ENCODE data around the gene RRP1B. TPM values are rescaled to one million over a fixed set of nuclear protein-coding genes. Genes with fewer than 3 reads are reported as not detected.

The RRP1B gene
- total and polyA plus RNA-seq, 2 of the 13 experiments (the other 11 are each of a cell fraction or from before 2014, with no cell fraction given), result 16.3 to 46.2 TPM

- DNase-seq (ENCODE audit: low spot score) (no peak), ATAC-seq (no peak), FAIRE-seq (no peak)
- Histone ChIP-seq H3K36me3 (replicated peaks in 1 of 2; ENCODE audit: control insufficient read depth in 1 of 2, insufficient read depth in 2 of 2, low read length in 2 of 2) (no peaks in the 10 kb centered on the region), H2AFZ (ENCODE audit: low read length) (no peak overlapping the region), H3K4me1 (ENCODE audit: insufficient read depth, low read length) (no peaks in the 10 kb centered on the region), H3K79me2 (ENCODE audit: insufficient read depth, low read length) (no peaks in the 10 kb centered on the region), H3K9ac (ENCODE audit: insufficient read depth, low read depth, low read length) (no peak overlapping the region), H3K9me3 (ENCODE audit: low read length) (no peaks in the 10 kb centered on the region), H3K4me3 (replicated peaks in 1 of 3; ENCODE audit: insufficient read depth in 1 of 3, low read depth in 2 of 3, low read length in 3 of 3) (no peak overlapping the region), H3K4me2 (ENCODE audit: low read depth, low read length) (no peak overlapping the region), H3K27me3 (ENCODE audit: control insufficient read depth in 1 of 2, insufficient read depth in 2 of 2, low read length in 2 of 2) (no peaks in the 10 kb centered on the region), H3K27ac (ENCODE audit: extremely low read length, insufficient read depth, low read length) (no peak overlapping the region), H4K20me1 (ENCODE audit: insufficient read depth, low read length) (no peaks in the 10 kb centered on the region)
- TF ChIP-seq ZNF430 (CRISPR knock-in tag; IDR thresholded peaks at IDR 0.05) (no peak), BHLHE40 (IDR thresholded peaks at IDR 0.05; ENCODE audit: low read length) (no peak), PHB2 (IDR thresholded peaks at IDR 0.05; ENCODE audit: partially characterized antibody) (no peak), ZBTB46 (CRISPR knock-in tag; IDR thresholded peaks at IDR 0.05; ENCODE audit: borderline replicate concordance) (no peak), ATAD3A (CRISPR knock-in tag; IDR thresholded peaks at IDR 0.05) (no peak), HCFC1 (IDR thresholded peaks at IDR 0.05; ENCODE audit: low read depth, low read length) (no peak), ZKSCAN1 (IDR thresholded peaks at IDR 0.05; ENCODE audit: low read length) (no peak), ZNF747 (CRISPR knock-in tag; IDR thresholded peaks at IDR 0.05; ENCODE audit: borderline replicate concordance) (no peak), ZNF3 (CRISPR knock-in tag; IDR thresholded peaks at IDR 0.05) (no peak), ZNF883 (CRISPR knock-in tag; IDR thresholded peaks at IDR 0.05; ENCODE audit: not compliant biosample characterization) (no peak), ZNF891 (CRISPR knock-in tag; IDR thresholded peaks at IDR 0.05) (no peak), ZNF598 (CRISPR knock-in tag; IDR thresholded peaks at IDR 0.05; ENCODE audit: borderline replicate concordance) (no peak), ETS1 (CRISPR knock-in tag; IDR thresholded peaks at IDR 0.05) (no peak), ZNF232 (CRISPR knock-in tag; IDR thresholded peaks at IDR 0.05; ENCODE audit: borderline replicate concordance) (no peak), EP300 (IDR thresholded peaks at IDR 0.05; ENCODE audit: low read depth in 2 of 2, low read length in 2 of 2) (no peak), EP300 (CRISPR knock-in tag; IDR thresholded peaks at IDR 0.05; ENCODE audit: borderline replicate concordance) (no peak), EHMT2 (IDR thresholded peaks at IDR 0.05; ENCODE audit: borderline replicate concordance, low read depth, low read length) (no peak), ZBTB21 (CRISPR knock-in tag; IDR thresholded peaks at IDR 0.05) (no peak), HMG20B (CRISPR knock-in tag; conservative IDR thresholded peaks at IDR 0.05) (no peak), XBP1 (CRISPR knock-in tag; IDR thresholded peaks at IDR 0.05) (no peak), PAF1 (CRISPR knock-in tag; IDR thresholded peaks at IDR 0.05) (no peak)
- 89% methylated on average over 6 of the region's 6 CpGs for WGBS (ENCODE audit: low lambda C conversion rate)
- BruUV-seq (replicated peaks), result no TSS peak
- POLR2A ChIA-PET, result no interaction called here
- intact Hi-C loops (cut with micrococcal nuclease; ENCODE audit: unreplicated experiment) (no loop called here), in situ Hi-C loops (cut with HindIII; ENCODE audit: extremely low pct_ligation_motif_present, low pct_unique_long_range_greater_than_20kb) (no loop called here)
- CTCF ChIA-PET (ENCODE audit: low intra/inter-chr PET ratio, low total read pairs), result no interaction called here
Measured at GRCh38 chr21:43652616-43653015, 6.7 kb upstream of the RRP1B start.
